Neural progenitor cell (in vitro differentiated cells): Measurements from ENCODE around the gene B3GLCT.

Experiments
- EZH2 ChIP-seq: fragments of 200-600 bp; sonication (generic); IDR thresholded peaks from 2 replicates; pipeline ENCODE4 v1.6.1; 2017; ENCODE audit warnings: antibody characterized with exemption, mild to moderate bottlenecking, moderate library complexity
- EZH2phosphoT487 ChIP-seq: fragments of 200-600 bp; sonication (generic); IDR thresholded peaks from 2 replicates; pipeline ENCODE4 v1.6.1; 2017; ENCODE audit warnings: antibody characterized with exemption
- TF ChIP-seq, protein P1 (sequence below): fragments of 200-600 bp; sonication (generic); IDR thresholded peaks from 2 replicates; pipeline ENCODE4 v1.5.1; 2017; ENCODE audit warnings: antibody characterized with exemption, mild to moderate bottlenecking

GRCh38 chr13:31301119-31301518 is 101.3 kb downstream of the B3GLCT start:
- TF ChIP-seq, protein P1, sequence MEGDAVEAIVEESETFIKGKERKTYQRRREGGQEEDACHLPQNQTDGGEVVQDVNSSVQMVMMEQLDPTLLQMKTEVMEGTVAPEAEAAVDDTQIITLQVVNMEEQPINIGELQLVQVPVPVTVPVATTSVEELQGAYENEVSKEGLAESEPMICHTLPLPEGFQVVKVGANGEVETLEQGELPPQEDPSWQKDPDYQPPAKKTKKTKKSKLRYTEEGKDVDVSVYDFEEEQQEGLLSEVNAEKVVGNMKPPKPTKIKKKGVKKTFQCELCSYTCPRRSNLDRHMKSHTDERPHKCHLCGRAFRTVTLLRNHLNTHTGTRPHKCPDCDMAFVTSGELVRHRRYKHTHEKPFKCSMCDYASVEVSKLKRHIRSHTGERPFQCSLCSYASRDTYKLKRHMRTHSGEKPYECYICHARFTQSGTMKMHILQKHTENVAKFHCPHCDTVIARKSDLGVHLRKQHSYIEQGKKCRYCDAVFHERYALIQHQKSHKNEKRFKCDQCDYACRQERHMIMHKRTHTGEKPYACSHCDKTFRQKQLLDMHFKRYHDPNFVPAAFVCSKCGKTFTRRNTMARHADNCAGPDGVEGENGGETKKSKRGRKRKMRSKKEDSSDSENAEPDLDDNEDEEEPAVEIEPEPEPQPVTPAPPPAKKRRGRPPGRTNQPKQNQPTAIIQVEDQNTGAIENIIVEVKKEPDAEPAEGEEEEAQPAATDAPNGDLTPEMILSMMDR: no peak
- TF ChIP-seq EZH2 (no peak), EZH2phosphoT487 (no peak)
